Measurements from ENCODE around the gene PCSK2.

PCSK2 gene

DNA sequence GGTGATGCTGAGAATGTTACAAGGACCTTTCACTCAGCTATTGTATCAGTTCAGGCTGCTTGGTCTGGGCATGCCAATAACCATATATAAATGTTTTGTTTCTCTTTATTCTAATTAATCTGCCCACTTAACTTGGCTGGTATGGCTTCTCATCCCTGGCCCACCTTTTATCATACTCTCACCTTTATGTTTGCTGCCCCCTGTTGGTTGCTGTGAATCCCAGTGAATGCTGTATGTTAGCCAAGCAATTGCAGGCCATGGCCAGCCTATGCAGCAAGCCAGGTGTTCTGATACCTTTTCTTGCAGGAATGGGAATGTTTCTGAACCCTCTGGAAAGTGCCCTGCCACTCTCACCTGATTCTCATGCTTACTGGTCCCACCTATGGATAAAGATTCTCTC lies 54.6 kb downstream of the PCSK2 start:
- Histone ChIP-seq H3K79me2 (ENCODE audit: control insufficient read depth, low read length) (no peaks in the 10 kb centered on the region), H3K27ac (ENCODE audit: low read depth, low read length) (no peak overlapping the region), H4K20me1 (ENCODE audit: control insufficient read depth, insufficient read depth, low read depth, low read length) (no peaks in the 10 kb centered on the region), H3K9me3 (ENCODE audit: control insufficient read depth, insufficient read depth, low read length) (no peaks in the 10 kb centered on the region), H3K36me3 (ENCODE audit: control insufficient read depth, low read length) (no peaks in the 10 kb centered on the region), H3K27me3 (ENCODE audit: control insufficient read depth, low read length) (no peaks in the 10 kb centered on the region), H3K9me2 (replicated peaks; ENCODE audit: control insufficient read depth, low read length) (no peaks in the 10 kb centered on the region), H3K4me2 (ENCODE audit: low read length) (no peak overlapping the region), H3K4me1 (ENCODE audit: control insufficient read depth, low read length) (no peaks in the 10 kb centered on the region), H3K4me3 (ENCODE audit: low read length) (no peak overlapping the region), H3F3A (ENCODE audit: control insufficient read depth, insufficient read depth) (no peaks in the 10 kb centered on the region)
- TF ChIP-seq EZH2phosphoT487 (IDR thresholded peaks at IDR 0.05; ENCODE audit: borderline replicate concordance, low read length) = no peak
- TF ChIP-seq, protein P1, sequence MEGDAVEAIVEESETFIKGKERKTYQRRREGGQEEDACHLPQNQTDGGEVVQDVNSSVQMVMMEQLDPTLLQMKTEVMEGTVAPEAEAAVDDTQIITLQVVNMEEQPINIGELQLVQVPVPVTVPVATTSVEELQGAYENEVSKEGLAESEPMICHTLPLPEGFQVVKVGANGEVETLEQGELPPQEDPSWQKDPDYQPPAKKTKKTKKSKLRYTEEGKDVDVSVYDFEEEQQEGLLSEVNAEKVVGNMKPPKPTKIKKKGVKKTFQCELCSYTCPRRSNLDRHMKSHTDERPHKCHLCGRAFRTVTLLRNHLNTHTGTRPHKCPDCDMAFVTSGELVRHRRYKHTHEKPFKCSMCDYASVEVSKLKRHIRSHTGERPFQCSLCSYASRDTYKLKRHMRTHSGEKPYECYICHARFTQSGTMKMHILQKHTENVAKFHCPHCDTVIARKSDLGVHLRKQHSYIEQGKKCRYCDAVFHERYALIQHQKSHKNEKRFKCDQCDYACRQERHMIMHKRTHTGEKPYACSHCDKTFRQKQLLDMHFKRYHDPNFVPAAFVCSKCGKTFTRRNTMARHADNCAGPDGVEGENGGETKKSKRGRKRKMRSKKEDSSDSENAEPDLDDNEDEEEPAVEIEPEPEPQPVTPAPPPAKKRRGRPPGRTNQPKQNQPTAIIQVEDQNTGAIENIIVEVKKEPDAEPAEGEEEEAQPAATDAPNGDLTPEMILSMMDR (IDR thresholded peaks at IDR 0.05; ENCODE audit: low read depth, low read length, poor library complexity, severe bottlenecking) = peak; percentile 74

DNA sequence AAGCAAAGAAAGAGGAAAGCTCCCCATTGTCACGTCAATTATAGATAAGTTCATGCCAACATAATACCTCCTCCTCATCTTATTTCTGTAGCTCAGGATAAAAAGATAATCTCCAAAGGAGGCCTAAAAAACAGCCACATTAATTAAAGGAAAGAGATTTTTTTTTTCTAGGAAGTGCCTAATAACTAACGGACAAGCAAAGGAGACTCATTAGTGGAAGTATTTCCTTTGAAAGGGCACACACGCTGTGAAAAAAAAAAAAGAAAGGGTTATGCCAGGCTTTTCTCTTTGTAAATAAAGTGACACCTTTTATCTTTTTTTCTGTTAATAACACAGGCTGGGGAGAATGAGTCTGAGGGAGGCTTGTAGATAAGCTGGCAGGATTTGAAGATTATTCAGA lies 55.7 kb downstream of the PCSK2 start:
- Histone ChIP-seq H3K36me3 (ENCODE audit: control insufficient read depth, low read length) (no peaks in the 10 kb centered on the region), H3K9me3 (ENCODE audit: control insufficient read depth, insufficient read depth, low read length) (no peaks in the 10 kb centered on the region), H3K27me3 (ENCODE audit: control insufficient read depth, low read length) (no peaks in the 10 kb centered on the region), H3K79me2 (ENCODE audit: control insufficient read depth, low read length) (no peaks in the 10 kb centered on the region), H4K20me1 (ENCODE audit: control insufficient read depth, insufficient read depth, low read depth, low read length) (no peaks in the 10 kb centered on the region), H3F3A (ENCODE audit: control insufficient read depth, insufficient read depth) (no peaks in the 10 kb centered on the region), H3K9me2 (replicated peaks; ENCODE audit: control insufficient read depth, low read length) (no peaks in the 10 kb centered on the region), H3K4me2 (ENCODE audit: low read length) (no peak overlapping the region), H3K27ac (ENCODE audit: low read depth, low read length) (no peak overlapping the region), H3K4me3 (ENCODE audit: low read length) (no peak overlapping the region), H3K4me1 (ENCODE audit: control insufficient read depth, low read length) (no peaks in the 10 kb centered on the region)
- TF ChIP-seq, protein P1 (IDR thresholded peaks at IDR 0.05; ENCODE audit: low read depth, low read length, poor library complexity, severe bottlenecking) = no peak
- no peak for TF ChIP-seq EZH2phosphoT487 (IDR thresholded peaks at IDR 0.05; ENCODE audit: borderline replicate concordance, low read length)

DNA sequence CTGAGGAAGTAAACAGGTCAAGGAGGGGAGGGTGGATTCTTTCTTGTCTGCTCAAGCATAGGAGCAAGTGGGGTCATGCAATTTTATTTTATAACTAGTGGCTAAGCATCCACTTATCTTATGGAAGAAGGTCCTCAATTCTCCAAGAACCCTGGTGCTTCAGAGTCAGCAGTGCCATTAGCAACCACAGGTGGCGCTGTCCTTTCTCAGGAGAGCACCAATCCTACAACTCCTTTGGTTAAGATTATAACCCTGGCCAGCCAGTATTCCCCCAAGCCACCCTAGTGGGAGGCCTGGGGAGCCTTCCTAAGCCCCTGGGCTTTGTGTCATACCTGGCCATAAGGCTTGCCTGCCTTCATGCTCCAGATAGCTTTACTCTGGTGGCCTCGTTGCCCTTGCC lies 60.7 kb downstream of the PCSK2 start:
- Histone ChIP-seq H3K27me3 (ENCODE audit: control insufficient read depth, low read length) (no peaks in the 10 kb centered on the region), H3F3A (ENCODE audit: control insufficient read depth, insufficient read depth) (no peaks in the 10 kb centered on the region), H3K79me2 (ENCODE audit: control insufficient read depth, low read length) (no peaks in the 10 kb centered on the region), H3K9me3 (ENCODE audit: control insufficient read depth, insufficient read depth, low read length) (no peaks in the 10 kb centered on the region), H3K4me3 (ENCODE audit: low read length) (no peak overlapping the region), H3K4me2 (ENCODE audit: low read length) (no peak overlapping the region), H4K20me1 (ENCODE audit: control insufficient read depth, insufficient read depth, low read depth, low read length) (no peaks in the 10 kb centered on the region), H3K9me2 (replicated peaks; ENCODE audit: control insufficient read depth, low read length) (no peaks in the 10 kb centered on the region), H3K36me3 (ENCODE audit: control insufficient read depth, low read length) (no peaks in the 10 kb centered on the region), H3K27ac (ENCODE audit: low read depth, low read length) (no peak overlapping the region), H3K4me1 (ENCODE audit: control insufficient read depth, low read length) (no peaks in the 10 kb centered on the region)
- TF ChIP-seq EZH2phosphoT487 (IDR thresholded peaks at IDR 0.05; ENCODE audit: borderline replicate concordance, low read length) = no peak
- TF ChIP-seq, protein P1 (IDR thresholded peaks at IDR 0.05; ENCODE audit: low read depth, low read length, poor library complexity, severe bottlenecking) = peak; percentile 49

DNA sequence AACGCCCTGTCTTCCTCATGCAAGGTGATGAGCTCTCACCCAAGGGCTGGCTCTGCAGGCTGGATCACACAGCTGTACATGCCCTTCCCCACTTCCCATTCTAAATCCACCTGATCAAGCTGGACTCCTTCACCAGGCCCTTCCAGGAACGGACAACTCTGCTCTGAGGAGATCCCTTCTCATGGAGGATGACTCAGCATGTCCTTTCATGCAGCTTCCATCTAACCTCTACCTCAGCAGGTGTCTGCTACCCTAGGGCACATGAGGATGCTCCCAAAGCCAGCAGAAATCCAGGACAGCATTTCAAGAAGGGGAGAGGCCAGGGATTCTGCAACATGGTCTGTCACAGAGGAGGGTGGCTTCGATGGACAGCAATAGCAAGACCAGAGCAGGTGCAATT lies 61.2 kb downstream of the PCSK2 start:
- Histone ChIP-seq H3K79me2 (ENCODE audit: control insufficient read depth, low read length) (no peaks in the 10 kb centered on the region), H3K27me3 (ENCODE audit: control insufficient read depth, low read length) (no peaks in the 10 kb centered on the region), H3K4me3 (ENCODE audit: low read length) (no peak overlapping the region), H3F3A (ENCODE audit: control insufficient read depth, insufficient read depth) (no peaks in the 10 kb centered on the region), H3K4me1 (ENCODE audit: control insufficient read depth, low read length) (no peaks in the 10 kb centered on the region), H3K36me3 (ENCODE audit: control insufficient read depth, low read length) (no peaks in the 10 kb centered on the region), H4K20me1 (ENCODE audit: control insufficient read depth, insufficient read depth, low read depth, low read length) (no peaks in the 10 kb centered on the region), H3K9me3 (ENCODE audit: control insufficient read depth, insufficient read depth, low read length) (no peaks in the 10 kb centered on the region), H3K9me2 (replicated peaks; ENCODE audit: control insufficient read depth, low read length) (no peaks in the 10 kb centered on the region), H3K4me2 (ENCODE audit: low read length) (no peak overlapping the region), H3K27ac (ENCODE audit: low read depth, low read length) (no peak overlapping the region)
- no peak for TF ChIP-seq EZH2phosphoT487 (IDR thresholded peaks at IDR 0.05; ENCODE audit: borderline replicate concordance, low read length)
- TF ChIP-seq, protein P1 (IDR thresholded peaks at IDR 0.05; ENCODE audit: low read depth, low read length, poor library complexity, severe bottlenecking) = no peak
